Chondrocyte (in vitro differentiated cells): ENCODE data around the gene SMAD3. TPM values are rescaled to one million over a fixed set of nuclear protein-coding genes. Genes with fewer than 3 reads are reported as not detected.
A peak's percentile ranks its signal among the peaks of the same experiment; 100 is the strongest.

Experiments used
- DNase-seq: peaks from one replicate; pipeline ENCODE4 v3.0.0; 2021; ENCODE audit warnings: mixed read lengths, low spot score
- H3K27ac Mint-ChIP-seq: one replicate; pipeline ENCODE4 v1.8.0; 2021; ENCODE audit warnings: mild to moderate bottlenecking, moderate library complexity, mixed read lengths; ENCODE audit not compliant: unreplicated experiment
- H3K27me3 Mint-ChIP-seq: 2 replicates; pipeline ENCODE4 v1.8.0; 2021; ENCODE audit warnings: low read depth, mixed read lengths
- H3K36me3 Mint-ChIP-seq: 2 replicates; pipeline ENCODE4 v1.8.0; 2021; ENCODE audit warnings: low read depth, mixed read lengths
- H3K4me1 Mint-ChIP-seq: 2 replicates; pipeline ENCODE4 v1.8.0; 2021; ENCODE audit warnings: low read depth, mild to moderate bottlenecking, mixed read lengths
- H3K4me3 Mint-ChIP-seq: one replicate; pipeline ENCODE4 v1.8.0; 2021; ENCODE audit warnings: mild to moderate bottlenecking, moderate library complexity, mixed read lengths; ENCODE audit not compliant: unreplicated experiment
- H3K9me3 Mint-ChIP-seq: 2 replicates; pipeline ENCODE4 v1.8.0; 2021; ENCODE audit warnings: low read depth, mixed read lengths
- total RNA-seq: library from RNA; stranded (reverse); gene quantifications from 3 replicates; pipeline ENCODE4 v1.2.1, GENCODE V29; 2021
- TF ChIP-seq, protein P1 (sequence below): fragments of 200-600 bp; sonication (generic); IDR thresholded peaks from 2 replicates; pipeline ENCODE4 v1.5.0; 2021; ENCODE audit warnings: antibody characterized with exemption, mild to moderate bottlenecking, moderate library complexity

Gene SMAD3
- total RNA-seq, 1 donor from 2014 or later = 23.2 TPM

- no peak for DNase-seq
- Mint-ChIP-seq H3K4me3 (no peak overlapping the region), H3K4me1 (peaks cover 62% of the 10 kb centered on the region), H3K9me3 (no peaks in the 10 kb centered on the region), H3K27ac (peak overlapping the region; percentile 49), H3K36me3 (no peaks in the 10 kb centered on the region), H3K27me3 (no peaks in the 10 kb centered on the region)
- TF ChIP-seq, protein P1, sequence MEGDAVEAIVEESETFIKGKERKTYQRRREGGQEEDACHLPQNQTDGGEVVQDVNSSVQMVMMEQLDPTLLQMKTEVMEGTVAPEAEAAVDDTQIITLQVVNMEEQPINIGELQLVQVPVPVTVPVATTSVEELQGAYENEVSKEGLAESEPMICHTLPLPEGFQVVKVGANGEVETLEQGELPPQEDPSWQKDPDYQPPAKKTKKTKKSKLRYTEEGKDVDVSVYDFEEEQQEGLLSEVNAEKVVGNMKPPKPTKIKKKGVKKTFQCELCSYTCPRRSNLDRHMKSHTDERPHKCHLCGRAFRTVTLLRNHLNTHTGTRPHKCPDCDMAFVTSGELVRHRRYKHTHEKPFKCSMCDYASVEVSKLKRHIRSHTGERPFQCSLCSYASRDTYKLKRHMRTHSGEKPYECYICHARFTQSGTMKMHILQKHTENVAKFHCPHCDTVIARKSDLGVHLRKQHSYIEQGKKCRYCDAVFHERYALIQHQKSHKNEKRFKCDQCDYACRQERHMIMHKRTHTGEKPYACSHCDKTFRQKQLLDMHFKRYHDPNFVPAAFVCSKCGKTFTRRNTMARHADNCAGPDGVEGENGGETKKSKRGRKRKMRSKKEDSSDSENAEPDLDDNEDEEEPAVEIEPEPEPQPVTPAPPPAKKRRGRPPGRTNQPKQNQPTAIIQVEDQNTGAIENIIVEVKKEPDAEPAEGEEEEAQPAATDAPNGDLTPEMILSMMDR = no peak
Observed at GRCh38 chr15:67089217-67090193, 24.1 kb downstream of the SMAD3 start.

GRCh38 chr15:67090297-67091070, 25.1 kb downstream of the SMAD3 start:
- TF ChIP-seq, protein P1 = no peak
- H3K27ac Mint-ChIP-seq = no peak overlapping the region
- no peaks in the 10 kb centered on the region for H3K27me3 Mint-ChIP-seq
- no peaks in the 10 kb centered on the region for H3K36me3 Mint-ChIP-seq
- no peak overlapping the region for H3K4me3 Mint-ChIP-seq
- no peak for DNase-seq
- no peaks in the 10 kb centered on the region for H3K9me3 Mint-ChIP-seq
- peaks cover 53% of the 10 kb centered on the region for H3K4me1 Mint-ChIP-seq

GRCh38 chr15:67091071-67091979, 25.9 kb downstream of the SMAD3 start:
- TF ChIP-seq, protein P1 = no peak
- Mint-ChIP-seq H3K4me3 (no peak overlapping the region), H3K9me3 (no peaks in the 10 kb centered on the region), H3K27me3 (no peaks in the 10 kb centered on the region), H3K27ac (peak overlapping the region; percentile 12), H3K4me1 (peaks cover 45% of the 10 kb centered on the region), H3K36me3 (no peaks in the 10 kb centered on the region)
- DNase-seq = no peak

DNA sequence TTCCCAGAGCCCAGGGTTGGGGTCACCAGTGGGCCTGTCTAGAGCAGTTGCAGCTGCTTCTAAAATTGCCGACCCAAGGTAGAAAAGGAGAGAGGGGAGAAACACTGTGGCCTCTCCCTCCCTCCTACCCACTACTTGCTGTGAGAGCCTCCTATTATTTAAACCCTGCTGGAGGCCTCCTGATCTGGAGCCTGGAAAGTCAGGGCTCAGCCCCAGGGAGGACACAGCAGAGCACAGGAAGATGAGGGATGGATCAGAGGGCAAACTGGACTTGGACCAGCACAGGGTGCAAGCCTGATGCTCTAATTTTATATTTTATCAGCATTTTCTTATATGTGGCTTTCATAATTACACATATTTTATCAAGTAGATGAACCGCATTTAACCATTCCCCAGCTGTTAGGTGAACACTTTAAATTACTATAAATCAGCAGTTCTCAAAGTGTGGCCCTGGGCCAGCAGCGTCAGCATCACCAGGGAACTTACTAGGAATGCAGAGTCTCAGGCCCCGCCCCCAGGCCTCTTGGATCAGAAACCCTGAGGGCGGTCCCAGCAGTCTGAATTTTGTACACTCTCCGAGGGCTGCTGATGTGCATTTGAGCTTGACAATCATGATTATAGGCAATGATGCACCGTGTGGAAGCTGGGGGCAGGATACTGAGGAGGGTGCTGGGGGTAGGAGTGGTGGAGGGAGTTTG, 26.7 kb downstream of the SMAD3 start:
- TF ChIP-seq, protein P1 = no peak

More for the DNA sequence above, 26.7 kb downstream of the SMAD3 start:
- no peaks in the 10 kb centered on the region for H3K36me3 Mint-ChIP-seq
- H3K27ac Mint-ChIP-seq = no peak overlapping the region
- no peaks in the 10 kb centered on the region for H3K9me3 Mint-ChIP-seq
- no peaks in the 10 kb centered on the region for H3K27me3 Mint-ChIP-seq
- DNase-seq = no peak
- H3K4me1 Mint-ChIP-seq = peaks cover 46% of the 10 kb centered on the region
- H3K4me3 Mint-ChIP-seq = no peak overlapping the region
